NCI-H1105 treated with DMSO at 0.1 percent for 48 hours (cell line): ENCODE measurements around the gene ARL4A.
A peak's percentile ranks its signal among the peaks of the same experiment; 100 is the strongest.
"Not testable (repeated sequence)": the region's sequence is repeated elsewhere in the genome, so short reads cannot be mapped to it uniquely, and the experiment has no call there.

Experiments used
- DNase-seq: peaks from one replicate; lab custom pipeline; 2025; lab: John Stamatoyannopoulos, UW

The ARL4A gene, protein sequence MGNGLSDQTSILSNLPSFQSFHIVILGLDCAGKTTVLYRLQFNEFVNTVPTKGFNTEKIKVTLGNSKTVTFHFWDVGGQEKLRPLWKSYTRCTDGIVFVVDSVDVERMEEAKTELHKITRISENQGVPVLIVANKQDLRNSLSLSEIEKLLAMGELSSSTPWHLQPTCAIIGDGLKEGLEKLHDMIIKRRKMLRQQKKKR

DNA sequence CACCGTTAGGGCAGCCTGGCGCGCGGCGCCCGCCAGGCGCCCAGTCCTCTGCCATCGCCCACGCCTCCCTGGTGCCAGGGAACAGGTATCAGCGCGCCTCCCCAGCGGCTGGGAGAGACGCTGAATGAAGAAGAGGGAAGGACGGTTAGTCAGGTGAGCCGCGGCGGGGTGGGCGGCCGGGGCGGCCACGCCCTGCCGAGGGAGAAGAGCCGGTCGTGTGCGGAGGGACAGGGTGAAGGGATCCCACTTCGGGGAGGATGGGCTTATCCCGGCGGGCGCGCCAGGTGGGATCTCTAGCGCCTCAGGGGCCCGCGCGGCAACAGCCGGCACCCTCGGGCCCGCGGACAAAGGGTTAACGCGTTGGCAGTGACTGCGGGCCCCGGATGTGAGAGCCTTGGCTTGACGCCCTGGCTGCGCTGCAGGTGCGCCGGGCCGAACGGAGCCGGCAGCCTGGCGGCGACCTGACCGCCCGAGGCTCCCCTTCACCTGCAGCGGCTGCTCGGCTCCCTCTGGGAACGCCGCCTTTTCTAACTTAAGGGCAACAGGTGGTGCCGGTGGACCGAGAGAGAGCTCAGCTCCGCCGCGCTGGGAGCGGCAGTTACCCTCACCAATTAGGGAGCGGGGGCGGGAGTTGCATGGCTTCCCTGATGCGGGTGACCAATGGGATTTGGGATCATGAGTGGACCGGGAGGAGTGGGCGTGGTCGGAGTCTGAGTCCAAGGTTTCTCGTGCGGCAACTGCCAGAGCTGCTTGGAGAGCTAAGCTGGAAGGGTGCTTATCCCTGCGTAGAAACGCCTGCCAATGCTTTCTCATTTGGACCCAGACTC, at the start of gene ARL4A:
TSS of gene ARL4A (plus strand) at position 743 of the 827 bp plus-strand sequence. CDS start 622 bp downstream, outside the sequence.
- peak; percentile 99 for DNase-seq

DNA sequence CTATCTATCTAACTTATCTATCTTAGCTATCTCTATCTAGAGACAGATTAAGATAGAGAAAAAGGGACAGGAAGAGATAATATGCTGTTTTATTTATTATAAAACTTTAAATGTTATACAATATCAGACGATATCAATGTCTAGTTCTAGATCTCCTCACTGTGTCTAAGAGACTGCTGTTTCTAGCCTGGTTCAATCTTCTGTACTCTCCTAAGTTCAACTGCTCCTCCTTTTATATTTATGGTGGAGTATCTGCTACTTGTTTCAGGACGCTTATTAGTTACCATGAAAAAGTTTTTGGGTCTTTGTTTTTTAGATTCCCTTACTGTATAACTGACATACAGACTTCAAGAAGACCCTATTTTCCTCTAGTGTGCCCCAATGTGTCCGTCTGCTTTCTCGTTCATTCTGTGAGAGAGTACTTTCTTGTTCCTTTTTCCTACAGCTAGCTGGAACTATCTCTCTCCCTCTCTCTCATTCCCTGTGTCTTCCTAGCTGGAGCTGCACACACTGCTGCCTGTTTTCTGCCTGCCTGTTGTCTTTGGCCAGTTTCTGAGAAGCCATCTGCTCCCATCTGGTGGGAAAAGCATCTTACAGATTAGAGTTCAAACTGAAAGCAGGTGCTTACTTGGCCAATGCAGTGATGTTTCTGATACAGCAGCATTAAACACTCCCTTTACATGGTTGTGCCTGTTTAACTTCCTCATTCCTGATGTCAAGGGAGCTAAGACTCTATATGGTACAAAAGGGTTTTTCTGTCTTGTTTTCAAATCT, 49.4 kb upstream of the ARL4A start:
- DNase-seq, result peak; percentile 44

DNA sequence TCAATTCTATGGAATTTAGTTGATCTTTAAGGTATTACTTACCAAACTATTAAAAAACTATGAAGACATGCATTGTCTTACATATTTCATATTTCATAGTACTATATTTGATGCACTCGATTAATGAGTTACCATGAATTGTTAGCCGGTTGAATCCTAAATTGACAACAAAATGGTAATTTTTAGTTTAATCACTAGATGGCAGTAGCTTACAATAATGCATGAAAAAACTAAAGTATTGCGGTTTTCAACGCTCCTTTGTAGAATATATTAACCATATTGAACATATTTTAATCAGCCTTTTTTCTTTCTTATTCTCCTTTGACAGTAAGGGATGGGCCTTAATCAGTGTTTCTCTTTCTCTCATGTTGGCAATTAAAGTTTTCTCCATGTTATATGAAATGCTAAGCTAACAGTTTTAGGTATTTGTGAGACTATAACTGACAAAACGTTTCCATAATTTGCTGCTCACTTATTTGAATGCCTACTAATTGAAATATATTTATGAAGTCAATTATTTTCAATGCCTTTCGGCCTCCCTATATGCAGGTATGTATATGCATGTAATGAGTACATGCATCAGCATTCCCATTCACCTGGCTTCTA, 48.5 kb upstream of the ARL4A start:
- DNase-seq, result peak; percentile 64

DNA sequence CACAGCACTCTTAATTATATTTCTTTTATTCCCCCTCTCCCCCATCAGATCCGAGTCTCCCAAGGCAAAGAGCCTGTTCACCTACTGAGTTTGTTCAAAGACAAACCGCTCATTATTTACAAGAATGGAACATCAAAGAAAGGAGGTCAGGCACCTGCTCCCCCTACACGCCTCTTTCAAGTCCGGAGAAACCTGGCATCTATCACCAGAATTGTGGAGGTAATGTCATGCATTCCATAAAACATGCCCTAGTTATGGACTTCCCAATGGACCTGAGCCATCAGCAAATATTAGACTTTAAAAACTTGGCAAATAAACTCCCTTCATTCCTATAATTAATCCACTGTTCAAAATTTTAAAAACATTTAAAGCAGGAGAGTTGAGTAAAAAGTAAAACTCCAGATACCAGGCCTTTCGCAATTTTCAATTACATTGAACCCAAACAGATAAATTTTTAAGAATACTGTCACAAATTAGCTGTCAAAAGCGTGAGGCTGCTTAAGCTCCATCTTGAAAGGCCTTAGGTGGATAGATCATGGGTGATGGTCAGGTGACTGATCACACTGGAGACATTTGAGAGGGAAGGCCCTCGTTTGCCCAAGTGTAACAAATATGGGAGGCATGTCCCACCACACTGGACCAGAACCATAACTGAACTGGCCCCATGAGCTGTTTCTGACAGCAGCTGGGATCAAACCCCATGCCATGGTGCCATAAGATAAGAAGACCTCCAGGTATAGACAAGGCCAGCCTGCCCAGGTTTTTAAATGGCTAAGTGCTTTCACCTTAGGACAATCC, 46.9 kb upstream of the ARL4A start:
- no peak for DNase-seq

DNA sequence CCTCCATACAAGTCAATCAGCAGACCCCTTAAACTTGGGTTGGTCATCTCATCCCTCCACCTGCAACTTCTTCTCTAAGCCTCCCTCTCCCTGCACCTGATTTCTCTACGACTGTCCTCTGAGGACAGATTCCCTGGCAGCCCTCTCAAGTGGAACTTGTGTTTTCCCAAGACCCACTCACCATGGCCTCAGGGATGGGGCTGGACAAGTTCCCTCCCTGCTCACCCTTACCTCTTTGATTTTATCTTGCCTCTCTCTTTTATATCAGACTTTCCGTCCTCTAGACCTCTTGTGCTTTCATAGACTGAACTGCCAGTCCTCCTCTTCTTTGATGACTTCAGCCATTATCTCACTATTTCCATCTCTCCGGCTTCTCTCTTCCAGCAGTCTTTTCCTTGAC, 46.2 kb upstream of the ARL4A start:
- no peak for DNase-seq

DNA sequence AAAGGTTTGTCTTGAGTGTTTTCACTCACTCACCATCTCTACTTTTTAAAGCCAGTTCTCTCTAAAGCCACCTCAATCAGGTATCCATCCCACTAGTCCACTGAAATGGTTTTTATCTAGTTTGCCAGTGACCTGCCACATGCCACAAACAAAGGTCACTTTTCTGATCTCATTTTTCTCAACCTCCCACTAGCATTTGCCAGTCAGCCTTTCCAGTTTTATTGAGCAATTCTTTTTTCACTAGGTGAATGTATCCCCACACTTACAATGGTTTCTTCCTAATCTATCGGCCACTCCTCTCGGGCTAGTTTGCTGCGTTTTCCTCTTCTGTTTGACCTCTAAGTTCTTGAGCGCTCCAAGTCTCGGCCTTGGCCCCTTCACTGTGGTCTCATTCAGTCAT, 44.9 kb upstream of the ARL4A start:
- no peak for DNase-seq

DNA sequence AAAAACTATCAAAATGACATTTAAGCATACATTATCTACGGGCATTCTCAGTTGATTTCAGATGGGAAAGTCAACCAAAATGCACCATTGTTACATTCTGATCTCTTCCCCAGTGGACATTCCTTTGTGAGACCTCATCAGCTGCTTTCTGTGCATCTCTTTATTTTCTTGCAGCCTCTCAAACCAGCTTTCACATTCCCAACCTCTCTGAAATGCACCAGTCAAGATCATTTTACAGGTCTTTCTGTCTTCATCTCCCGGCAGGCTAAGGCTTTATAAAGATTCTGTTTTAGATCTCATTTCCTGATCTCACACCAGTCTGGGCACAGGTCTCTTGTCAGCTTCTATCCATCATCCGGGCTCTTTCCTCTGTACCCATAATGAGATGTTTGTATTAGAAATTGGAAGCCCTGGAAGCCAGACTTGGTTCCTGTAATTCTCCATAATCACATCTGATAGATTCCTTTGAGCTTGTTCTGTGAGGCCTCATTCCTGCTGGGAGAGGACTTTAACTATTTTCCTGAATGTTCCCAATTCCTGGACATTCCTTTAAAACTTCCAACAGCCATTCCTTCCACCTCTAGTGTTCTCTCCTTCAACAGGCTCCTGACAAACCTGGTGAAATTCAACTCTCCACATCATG, 44.3 kb upstream of the ARL4A start:
- no peak for DNase-seq

DNA sequence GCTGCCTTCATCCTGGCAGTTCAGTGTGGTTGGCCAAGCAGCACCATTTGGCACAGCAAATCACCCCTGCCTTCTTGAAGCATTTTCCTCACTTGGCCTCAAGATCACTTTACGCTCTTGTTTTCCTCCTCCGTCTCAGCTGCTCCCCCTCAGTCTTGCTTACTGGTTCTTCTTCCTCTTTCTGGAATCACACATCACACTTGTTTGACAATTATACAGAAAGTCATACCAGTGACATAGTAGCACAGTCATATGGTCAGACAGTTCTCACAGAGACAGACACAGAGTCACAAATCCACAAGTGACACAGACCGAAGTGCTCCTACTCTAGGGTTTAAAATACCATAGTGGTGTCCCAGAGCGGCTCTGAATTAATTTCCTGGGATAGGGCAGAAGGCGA, 43.8 kb upstream of the ARL4A start:
- no peak for DNase-seq

DNA sequence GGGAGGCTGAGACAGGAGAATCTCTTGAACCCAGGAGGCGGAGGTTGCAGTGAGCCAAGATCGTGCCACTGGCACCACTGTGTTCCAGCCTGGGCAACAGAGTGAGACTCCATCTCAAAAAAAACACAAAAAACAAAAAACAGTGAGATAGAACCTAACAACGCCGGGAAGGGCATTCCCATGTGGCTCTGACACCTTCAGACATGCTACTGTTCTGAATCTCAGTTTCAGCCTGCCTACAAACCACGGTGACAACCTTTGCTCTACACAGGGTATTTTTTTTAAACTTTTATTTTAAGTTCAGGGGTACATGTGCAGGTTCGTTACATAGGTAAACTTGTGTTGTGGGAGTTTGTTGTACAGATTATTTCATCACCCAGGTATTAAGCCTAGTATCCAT, 42.2 kb upstream of the ARL4A start:
- DNase-seq, result not testable (repeated sequence)

DNA sequence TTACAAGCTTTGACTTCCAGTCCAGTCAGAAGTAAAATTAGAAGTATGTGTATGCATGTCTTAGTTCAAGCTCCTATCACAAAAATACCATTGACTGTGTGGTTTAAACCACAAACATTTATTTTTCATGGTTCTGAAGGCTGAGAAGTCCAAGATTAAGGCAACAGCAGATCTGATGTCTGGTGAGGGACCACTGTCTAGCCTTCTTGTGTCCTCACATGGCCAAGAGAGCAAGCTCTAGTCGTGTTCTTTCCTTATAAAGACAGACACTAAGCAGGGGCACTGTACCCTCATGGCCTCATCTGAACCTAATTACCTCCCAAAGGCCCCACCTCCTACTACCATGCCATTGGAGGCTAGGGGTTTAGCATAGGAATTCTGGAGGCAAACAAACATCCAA, 41.3 kb upstream of the ARL4A start:
- no peak for DNase-seq

DNA sequence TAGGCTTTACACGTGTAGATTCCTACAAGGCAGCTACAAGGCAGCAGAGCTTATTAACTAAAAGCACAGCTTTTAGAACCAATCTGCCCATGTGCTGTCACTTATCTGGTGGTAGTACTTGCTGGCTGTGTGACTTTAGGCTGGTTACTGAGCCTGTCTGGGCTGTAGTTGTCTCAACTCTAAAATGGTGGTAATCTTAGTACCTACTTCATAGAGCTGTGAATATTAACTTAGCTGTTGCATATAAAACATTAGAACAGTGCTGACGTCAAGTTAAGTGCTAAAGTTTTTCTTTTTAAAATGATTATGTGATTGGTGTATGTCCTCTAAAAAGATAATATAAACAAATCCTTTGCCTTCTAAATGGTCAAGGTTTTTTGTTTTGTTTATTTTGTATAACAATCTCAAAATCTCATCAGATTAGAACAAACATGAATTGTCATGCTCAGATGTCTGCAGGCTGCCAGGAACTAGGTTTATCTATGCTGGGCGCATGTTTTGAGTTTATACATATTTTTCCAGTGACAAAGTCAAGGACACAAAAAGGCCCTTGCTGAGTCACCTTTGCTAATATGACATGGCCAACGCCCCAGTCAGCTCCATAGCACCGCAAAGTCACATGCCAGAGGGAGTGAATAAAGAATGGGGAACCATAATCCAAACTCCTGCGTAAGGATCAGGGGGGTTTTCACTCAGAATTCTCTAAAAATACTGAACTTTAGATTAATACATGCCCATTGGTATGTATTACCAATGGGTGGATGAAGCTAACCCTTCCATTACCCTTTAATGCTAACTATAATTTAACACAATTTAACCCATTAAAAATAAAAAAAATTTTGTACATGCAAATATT, 39.8 kb upstream of the ARL4A start:
- no peak for DNase-seq

DNA sequence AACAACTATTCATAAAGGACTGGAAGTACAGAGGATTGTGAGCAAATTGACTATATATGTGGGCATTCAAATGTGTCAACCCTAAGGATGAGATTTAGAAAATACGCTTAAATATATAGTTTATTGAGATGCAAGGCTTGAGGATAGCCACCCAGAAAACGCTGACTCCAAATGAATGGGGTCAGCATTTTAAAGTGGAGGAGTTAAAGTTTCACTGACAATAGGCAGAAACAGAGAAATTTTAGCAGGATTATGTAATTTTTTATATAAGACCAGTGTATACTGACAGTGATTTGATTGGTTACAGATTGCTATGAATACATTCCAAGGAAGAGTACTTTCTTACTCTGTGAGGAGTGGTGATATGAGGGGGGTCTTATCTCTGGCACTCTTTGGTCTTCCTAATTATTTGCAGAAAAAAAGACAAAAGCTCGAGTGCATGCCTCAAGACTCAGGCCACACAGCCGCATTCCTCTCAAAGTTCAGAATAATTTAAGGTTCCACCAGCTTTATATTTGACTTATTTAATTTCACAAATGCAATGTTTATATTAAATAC, 38.6 kb upstream of the ARL4A start:
- no peak for DNase-seq

DNA sequence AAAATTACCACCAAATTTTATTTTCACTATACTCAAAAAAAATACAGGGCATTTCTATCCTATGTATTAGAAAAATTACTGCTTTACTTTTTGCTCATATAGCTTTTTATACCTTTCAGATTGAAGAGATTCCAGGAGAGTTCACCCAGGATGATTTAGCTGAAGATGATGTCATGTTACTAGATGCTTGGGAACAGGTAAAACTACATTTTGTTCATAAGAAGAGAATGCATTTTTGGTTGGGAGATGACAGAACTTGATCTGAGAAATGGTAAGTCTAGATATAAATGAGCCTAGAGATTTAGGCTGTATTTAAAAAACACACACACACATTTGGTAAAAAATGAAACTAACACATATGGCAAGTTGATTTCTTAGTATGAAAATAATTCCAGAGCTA, 38.1 kb upstream of the ARL4A start:
- DNase-seq, result no peak

DNA sequence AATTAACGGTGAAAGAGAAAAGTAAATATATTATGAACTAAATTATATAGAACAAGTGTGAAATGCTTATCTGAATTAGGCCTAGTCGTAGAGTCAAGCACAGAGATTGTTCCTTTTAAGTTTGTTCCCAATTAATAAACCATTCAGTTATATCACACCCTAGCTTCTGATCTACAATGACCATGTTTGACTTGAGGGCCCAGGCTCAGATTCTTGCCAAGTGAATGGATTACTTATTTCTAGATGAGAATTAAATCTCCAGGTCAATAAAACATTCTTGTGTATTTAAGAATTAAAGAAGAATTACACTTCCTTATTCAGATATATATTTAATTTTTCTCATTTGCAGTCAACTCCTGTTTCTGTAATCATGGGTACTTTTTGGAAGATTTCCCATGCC, 37.4 kb upstream of the ARL4A start:
- DNase-seq, result no peak

DNA sequence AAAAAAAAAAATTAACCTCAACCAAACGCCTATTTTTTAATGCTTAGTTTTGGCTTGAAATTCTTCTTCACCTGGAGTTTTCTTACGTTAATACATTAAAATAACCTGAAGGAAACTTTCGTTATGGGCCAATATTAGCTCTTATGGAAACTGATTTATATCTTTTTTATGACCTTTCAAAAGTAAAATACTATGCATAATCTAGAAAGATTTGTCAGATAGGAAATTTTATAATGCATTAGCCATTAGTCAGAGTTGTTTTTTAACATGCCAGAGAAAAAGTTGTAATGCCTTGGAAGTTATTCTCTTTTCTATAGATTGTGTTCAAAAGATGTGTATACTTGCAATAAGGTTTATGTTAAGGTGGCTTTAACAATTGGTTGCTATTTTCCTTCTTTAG, 34.3 kb upstream of the ARL4A start:
- DNase-seq, result no peak

DNA sequence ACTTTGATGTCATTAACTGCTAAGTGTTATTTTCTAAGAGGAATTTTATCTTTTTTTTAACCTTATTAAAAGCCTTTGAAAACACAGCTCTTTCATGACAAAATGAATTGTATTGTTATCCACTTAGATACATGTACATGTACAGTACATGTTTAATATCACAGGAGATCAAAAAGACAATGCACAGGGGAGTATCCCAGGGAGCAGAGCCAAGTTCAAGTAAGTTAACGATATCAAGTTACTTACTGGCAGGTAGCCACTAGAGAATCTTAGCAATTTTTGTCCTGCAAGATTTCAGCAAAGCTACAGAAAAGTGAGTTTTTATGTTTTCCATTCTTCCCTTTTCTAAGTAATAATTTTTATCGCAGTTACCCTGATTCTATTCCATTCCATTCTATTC, 33.9 kb upstream of the ARL4A start:
- peak; percentile 66 for DNase-seq

DNA sequence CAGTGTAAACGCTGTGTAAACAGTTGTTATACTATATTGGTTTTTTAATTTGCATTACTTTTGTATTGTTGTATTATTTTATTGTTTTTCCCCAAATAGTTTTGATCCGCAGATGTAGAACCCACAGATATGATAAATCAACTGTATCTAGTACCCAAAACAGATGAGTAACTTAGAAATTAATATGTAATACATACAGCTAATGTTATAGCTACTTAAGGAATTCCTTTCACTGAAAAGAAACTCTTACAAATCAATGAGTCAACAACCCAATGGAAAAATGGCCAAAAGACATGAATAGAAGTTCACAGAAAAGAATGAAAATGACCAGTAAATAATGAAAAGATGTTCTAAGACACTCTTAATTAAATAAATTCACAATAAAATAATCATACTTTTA, 32.3 kb upstream of the ARL4A start:
- DNase-seq, result no peak

DNA sequence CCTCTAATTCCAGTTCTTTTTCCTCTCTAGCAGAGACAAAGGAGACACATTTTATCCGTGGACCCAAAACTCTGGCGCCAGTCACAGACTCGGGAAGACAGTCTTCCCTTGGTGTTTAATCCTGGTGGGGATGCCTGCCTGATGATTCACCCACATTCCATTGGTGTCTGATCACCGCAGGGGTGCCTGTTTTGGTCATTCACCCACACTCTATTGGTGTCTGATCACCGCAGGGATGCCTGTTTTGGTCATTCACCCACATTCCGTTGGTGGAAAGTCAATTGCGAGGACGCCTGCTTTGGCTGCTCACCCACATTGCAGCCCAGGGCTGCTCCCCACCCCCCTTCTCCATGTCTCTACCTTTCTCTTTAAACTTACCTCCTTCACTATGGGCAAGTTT, 27.0 kb upstream of the ARL4A start:
- DNase-seq, result not testable (repeated sequence)

DNA sequence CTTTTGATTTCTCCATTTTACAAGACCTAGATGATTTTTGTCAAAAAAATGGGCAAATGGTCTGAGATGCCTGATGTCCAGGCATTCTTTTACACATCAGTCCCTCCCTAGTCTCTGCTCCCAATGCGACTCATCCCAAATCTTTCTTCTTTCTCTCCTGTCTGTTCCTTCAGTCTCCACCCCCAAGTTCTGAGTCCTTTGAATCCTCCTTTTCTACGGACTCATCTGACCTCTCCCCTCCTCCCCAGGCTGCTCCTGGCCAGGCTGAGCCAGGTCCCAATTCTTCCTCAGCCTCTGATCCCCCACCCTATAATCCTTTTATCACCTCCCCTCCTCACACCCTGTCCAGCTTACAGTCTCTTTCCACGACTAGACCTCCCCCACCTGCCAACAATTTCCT, 26.4 kb upstream of the ARL4A start:
- not testable (repeated sequence) for DNase-seq

DNA sequence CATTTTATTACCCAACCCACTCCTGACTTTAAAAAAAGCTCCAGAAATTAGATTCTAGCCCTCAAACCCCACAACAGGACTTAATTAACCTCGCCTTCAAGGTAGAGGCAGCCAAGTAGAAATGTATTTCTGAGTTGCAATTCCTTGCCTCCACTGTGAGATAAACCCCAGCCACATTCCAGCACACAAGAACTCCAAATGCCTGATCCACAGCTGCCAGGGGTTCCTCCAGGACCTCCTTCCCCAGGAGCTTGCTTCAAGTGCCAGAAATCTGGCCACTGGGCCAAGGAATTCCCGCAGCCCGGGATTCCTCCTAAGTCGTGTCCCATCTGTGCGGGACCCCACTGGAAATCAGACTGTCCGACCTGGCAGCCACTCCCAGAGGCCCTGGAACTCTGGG, 25.9 kb upstream of the ARL4A start:
- no peak for DNase-seq
